ENCODE results near the gene NEURL4. TPM values are rescaled to one million over a fixed set of nuclear protein-coding genes. Genes with fewer than 3 reads are reported as not detected.

The NEURL4 gene
- total RNA-seq, 4 donors from 2014 or later, result 12.0 to 30.4 (median 14.9) TPM

DNA sequence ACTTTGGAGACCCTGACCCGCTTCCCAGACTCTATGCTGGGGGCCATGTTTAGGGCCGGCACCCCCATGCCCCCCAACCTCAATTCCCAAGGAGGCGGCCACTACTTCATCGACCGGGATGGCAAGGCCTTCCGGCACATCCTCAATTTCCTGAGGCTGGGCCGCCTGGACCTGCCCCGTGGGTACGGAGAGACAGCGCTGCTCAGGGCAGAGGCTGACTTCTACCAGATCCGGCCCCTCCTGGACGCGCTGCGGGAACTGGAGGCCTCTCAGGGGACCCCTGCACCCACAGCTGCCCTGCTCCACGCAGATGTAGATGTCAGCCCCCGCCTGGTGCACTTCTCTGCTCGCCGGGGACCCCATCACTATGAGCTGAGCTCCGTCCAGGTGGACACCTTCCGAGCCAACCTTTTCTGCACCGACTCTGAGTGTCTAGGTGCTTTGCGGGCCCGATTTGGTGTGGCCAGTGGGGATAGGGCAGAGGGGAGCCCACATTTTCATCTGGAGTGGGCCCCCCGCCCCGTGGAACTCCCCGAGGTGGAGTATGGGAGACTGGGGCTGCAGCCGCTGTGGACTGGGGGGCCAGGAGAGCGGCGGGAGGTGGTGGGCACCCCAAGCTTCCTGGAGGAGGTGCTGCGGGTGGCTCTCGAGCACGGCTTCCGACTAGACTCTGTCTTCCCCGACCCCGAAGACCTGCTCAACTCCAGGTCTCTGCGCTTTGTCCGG is 23.9 kb upstream of the NEURL4 start:
- ATAC-seq, result no peak
- Histone ChIP-seq H3K4me1 (peaks cover 0 to 78% (median 30%) of the 10 kb centered on the region in 3 donors), H3K27ac (peak overlapping the region in 3 of 4 donors; percentile 99 to 100 (median 99)), H3K27me3 (no peaks in the 10 kb centered on the region), H3K4me3 (peak overlapping the region; percentile 65 to 91), H3K9me3 (no peaks in the 10 kb centered on the region), H3K36me3 (no peaks in the 10 kb centered on the region)
- WGBS, 2 donors (ENCODE audit: low coverage in 1 of 2), result no CpG with 5 or more reads among the region's 37 CpGs
- TF ChIP-seq POLR2AphosphoS5 (IDR thresholded peaks at IDR 0.05) (no peak), POLR2A (IDR thresholded peaks at IDR 0.05) (no peak)

DNA sequence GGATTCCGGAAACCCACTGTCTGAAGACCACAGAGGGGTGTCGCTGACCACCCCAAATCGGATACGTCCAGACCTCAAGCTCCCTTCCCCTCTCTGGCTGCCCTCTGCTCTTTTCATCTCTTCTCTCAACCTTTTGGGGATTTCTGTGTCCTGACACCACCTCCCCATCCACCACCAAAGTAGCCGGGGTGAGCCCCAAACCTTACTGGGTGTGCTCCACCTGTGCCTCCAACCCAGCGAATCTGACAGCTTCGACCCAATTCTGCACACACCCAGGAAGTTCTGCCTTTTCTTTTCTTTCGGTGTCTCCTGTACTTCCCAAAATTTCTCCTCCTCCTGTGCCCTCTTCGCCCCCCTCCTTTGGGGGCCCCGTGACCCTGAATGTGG is 23.4 kb upstream of the NEURL4 start:
- H3K36me3 ChIP-seq, result no peaks in the 10 kb centered on the region
- H3K4me1 ChIP-seq, result peaks cover 0 to 81% (median 30%) of the 10 kb centered on the region in 3 donors
- TF ChIP-seq POLR2A (IDR thresholded peaks at IDR 0.05) (no peak), EP300 (IDR thresholded peaks at IDR 0.05) (no peak)
- TF ChIP-seq, protein P1, sequence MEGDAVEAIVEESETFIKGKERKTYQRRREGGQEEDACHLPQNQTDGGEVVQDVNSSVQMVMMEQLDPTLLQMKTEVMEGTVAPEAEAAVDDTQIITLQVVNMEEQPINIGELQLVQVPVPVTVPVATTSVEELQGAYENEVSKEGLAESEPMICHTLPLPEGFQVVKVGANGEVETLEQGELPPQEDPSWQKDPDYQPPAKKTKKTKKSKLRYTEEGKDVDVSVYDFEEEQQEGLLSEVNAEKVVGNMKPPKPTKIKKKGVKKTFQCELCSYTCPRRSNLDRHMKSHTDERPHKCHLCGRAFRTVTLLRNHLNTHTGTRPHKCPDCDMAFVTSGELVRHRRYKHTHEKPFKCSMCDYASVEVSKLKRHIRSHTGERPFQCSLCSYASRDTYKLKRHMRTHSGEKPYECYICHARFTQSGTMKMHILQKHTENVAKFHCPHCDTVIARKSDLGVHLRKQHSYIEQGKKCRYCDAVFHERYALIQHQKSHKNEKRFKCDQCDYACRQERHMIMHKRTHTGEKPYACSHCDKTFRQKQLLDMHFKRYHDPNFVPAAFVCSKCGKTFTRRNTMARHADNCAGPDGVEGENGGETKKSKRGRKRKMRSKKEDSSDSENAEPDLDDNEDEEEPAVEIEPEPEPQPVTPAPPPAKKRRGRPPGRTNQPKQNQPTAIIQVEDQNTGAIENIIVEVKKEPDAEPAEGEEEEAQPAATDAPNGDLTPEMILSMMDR (IDR thresholded peaks at IDR 0.05), result peak in 1 of 4 experiments; percentile 75
- ATAC-seq, result no peak
- peak overlapping the region; percentile 93 to 100 (median 99) for H3K27ac ChIP-seq
- no peaks in the 10 kb centered on the region for H3K27me3 ChIP-seq
- H3K9me3 ChIP-seq, result no peaks in the 10 kb centered on the region
- H3K4me3 ChIP-seq, result peak overlapping the region; percentile 65 to 91
- 14 to 20% methylated on average over 4 to 7 of the region's 10 CpGs for WGBS, 2 donors (ENCODE audit: low coverage in 1 of 2)

DNA sequence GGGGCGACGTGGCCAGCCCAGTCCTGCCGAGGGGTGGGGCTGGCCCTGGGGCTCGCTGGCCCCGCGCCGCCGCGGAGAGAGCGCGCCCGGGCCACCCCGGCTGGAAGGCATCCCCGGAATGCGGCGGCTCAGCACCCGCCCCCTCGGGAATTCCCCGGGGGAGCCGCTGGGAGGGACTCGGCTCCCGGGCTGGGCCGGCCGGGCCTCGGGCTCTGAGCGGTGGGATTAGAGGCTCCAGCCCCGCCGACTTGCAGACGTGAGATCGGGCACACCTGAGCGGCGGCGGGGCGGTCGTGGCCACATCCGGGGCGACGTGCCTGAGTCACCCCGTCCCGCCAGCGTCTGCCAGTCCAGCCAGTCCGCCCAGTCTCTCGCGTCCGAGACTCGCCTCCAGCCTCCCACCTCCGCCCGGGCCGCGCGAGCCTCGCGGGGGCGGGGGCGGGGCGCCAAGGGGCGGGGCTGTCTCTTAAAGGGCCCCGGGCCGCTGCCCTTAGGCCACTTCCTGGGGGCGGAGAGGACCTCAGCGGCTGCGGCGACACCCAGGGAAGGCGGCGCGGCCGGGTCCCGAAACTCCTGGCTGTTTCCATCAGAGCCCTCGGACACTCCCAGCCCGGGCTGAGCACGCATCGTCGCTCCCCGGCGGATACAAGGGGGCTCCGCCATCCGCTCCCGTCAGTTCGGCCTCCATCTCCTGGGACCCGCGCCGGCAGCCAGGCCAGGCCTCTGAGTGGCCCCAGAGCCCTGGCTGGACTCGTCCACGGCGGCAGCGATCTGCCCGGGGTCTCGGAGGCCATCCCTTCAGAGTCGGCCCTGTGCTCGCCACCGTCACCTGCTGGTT is 22.7 kb upstream of the NEURL4 start, which contains the start of gene KCTD11:
Gene KCTD11 (plus strand): TSS at position 498 of the 838 bp plus-strand sequence.
- H3K4me3 ChIP-seq, result peak within 1 kb of the TSS; percentile 65 to 91
- H3K36me3 ChIP-seq, result no peaks in the 10 kb centered on the region
- TF ChIP-seq POLR2AphosphoS5 (IDR thresholded peaks at IDR 0.05) (peak; percentile 66), EP300 (IDR thresholded peaks at IDR 0.05) (no peak), POLR2A (IDR thresholded peaks at IDR 0.05) (peak; percentile 16 to 60)
- TF ChIP-seq, protein P1 (IDR thresholded peaks at IDR 0.05), result peak in 3 of 4 experiments; percentile 29 to 76 (median 71)
- H3K27me3 ChIP-seq, result no peaks in the 10 kb centered on the region
- peak; percentile 82 for ATAC-seq
- H3K9me3 ChIP-seq, result no peaks in the 10 kb centered on the region
- peak within 1 kb of the TSS; percentile 93 to 100 (median 99) for H3K27ac ChIP-seq
- H3K4me1 ChIP-seq, result peaks cover 0 to 81% (median 30%) of the 10 kb centered on the region in 3 donors
- WGBS, 2 donors (ENCODE audit: low coverage in 1 of 2), result no CpG with 5 or more reads among the region's 91 CpGs

DNA sequence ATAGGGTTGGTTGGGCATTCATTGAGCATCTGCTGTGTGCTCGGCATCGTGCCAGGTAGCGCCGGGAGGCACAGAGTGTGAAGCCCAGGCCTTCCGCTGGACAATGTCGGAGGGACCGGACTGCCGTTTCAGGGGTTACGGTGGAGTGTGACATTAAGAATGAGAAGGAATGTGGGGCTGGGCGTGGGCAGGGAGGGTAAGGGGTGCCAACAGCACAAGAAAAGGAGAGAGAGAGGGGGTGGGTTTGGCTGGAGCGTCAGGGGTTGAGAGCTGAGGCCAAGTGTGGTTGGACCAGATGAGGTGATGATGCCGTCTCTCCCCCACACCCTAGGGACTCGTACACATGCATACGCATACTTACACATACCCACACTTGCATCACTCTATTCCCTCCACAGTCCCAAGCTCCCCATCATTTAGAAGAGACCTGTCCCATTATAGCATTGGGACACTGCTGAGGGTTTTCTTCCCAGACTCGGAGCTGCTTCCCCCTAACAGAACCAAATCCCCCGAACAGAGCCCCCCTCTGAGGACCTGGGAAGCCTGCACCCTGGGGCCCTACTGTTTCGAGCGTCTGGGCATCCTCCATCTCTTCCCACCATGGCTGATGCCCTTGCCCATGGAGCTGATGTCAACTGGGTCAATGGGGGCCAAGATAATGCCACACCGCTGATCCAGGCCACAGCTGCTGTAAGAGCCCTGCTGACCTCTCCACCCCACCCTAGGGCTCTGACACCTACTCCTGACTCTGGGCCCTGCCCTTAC is 19.5 kb upstream of the NEURL4 start:
- H3K9me3 ChIP-seq, result no peaks in the 10 kb centered on the region
- ATAC-seq, result no peak
- peak overlapping the region in 3 of 4 donors; percentile 36 to 100 (median 99) for H3K27ac ChIP-seq
- no peaks in the 10 kb centered on the region for H3K36me3 ChIP-seq
- H3K4me3 ChIP-seq, result no peak overlapping the region
- peaks cover 0 to 52% (median 24%) of the 10 kb centered on the region in 3 donors for H3K4me1 ChIP-seq
- TF ChIP-seq, protein P1 (IDR thresholded peaks at IDR 0.05), result no peak
- TF ChIP-seq POLR2A (IDR thresholded peaks at IDR 0.05), result no peak
- no peak for TF ChIP-seq EP300 (IDR thresholded peaks at IDR 0.05)
- no peak for TF ChIP-seq POLR2AphosphoS5 (IDR thresholded peaks at IDR 0.05)
- WGBS, 2 donors (ENCODE audit: low coverage in 1 of 2), result 57 to 87% methylated on average over 3 to 14 of the region's 19 CpGs
- H3K27me3 ChIP-seq, result peaks cover 6% of the 10 kb centered on the region

All from gastroesophageal sphincter (tissue), 4 donors.